Metanephros (tissue), 2 donors: ENCODE measurements around the gene MAJIN. TPM values are rescaled to one million over a fixed set of nuclear protein-coding genes. Genes with fewer than 3 reads are reported as not detected.

Experiments
- small RNA-seq: library from RNA; depleted of rRNA; stranded (forward); fragments of <200 nt; gene quantifications from one replicate; pipeline ENCODE3, GENCODE V24; 2014; ENCODE audit warnings: low replicate concordance
- total RNA-seq: library from RNA; depleted of rRNA; stranded (reverse); fragments of >200 nt; gene quantifications from one replicate; pipeline ENCODE4 v1.2.3, GENCODE V29; 2014

MAJIN gene
- total RNA-seq, result 0.70 TPM

DNA sequence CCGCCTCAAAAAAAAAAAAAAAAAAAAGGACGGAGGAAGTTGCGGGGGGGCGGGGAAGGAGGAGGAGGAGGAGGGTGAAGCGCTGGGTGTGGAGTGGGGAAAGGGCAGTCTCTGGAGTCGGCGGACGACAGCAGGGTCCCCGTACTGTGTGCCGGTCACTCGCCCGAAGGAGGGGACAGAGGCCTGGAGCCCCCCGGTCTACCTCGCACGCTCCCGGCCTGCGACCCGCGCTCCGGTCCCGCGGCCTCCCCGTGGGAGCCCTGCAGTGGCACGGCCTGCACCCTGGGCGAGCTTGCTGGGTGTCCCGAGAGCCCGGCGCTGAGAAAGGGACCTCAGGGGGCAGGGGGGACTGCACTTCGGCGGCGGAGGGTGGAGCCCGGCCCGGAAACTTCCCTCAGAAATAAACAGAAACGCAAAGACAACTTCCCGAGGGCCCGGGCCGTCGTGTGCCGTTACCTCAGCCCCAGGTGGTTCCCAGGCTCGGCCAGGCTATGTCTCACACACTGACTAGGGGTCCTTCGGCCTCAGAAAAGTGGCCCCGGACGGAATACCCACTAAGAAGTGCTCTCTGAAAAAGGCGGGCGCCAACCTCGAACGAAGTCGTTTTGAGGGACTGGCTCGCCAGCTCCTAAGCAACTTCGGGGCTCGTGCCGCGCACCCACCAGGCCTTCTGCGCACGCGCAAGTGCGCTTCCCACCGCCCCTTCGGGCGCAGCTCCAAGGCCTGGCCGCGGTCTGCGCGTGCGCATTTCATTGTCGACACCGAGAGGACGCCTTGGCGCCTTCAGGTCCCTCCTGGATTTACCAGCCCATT is at the start of gene MAJIN:
Gene MAJIN, minus strand, starts transcription at position 688 of the 813 bp plus-strand sequence. CDS start 12,703 bp downstream, outside the sequence.

DNA sequence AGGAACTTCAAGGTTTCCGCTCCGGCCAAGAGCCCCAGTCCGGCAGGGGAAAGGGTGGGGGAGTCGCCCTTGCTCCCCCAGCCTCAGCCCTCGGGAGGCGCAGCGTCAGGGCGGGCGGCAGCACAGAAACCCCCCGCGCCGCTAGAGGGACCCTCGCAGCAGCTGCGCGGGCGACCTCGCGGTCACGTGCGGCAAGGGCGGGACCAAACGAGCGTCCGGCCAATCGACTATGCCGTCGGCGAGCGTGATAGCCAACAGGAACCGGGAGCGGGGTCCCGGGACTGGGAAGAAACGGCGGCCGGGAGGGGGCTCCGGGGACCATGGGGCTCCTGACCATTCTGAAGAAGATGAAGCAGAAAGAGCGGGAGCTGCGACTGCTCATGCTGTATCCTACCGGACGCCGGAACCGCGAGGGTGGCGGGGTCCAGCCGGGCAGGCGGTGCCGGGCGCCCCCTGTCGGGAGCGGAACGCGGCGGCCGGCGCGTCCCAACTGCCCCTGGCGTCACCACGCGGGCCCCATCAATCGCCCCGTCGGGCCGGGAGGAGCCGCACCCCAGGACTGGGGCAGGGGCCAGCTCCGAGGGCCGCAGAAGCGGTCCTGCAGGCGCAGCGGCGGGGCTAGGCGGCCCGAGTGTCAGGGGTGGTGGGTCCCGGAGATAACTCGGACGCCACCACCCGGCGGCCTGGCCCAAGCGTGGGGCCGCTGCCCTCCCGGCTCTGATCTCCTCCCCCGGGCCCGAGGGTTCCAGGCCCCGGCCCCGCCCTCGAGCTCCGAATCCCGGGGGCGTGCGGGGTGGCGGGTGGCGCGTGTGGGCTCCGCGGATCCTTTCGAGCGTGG is 42.2 kb upstream of the MAJIN start, which contains the start of gene ARL2:
Gene ARL2, plus strand, starts transcription at position 273 of the 838 bp plus-strand sequence. Its CDS starts 48 bp downstream, at position 321.

DNA sequence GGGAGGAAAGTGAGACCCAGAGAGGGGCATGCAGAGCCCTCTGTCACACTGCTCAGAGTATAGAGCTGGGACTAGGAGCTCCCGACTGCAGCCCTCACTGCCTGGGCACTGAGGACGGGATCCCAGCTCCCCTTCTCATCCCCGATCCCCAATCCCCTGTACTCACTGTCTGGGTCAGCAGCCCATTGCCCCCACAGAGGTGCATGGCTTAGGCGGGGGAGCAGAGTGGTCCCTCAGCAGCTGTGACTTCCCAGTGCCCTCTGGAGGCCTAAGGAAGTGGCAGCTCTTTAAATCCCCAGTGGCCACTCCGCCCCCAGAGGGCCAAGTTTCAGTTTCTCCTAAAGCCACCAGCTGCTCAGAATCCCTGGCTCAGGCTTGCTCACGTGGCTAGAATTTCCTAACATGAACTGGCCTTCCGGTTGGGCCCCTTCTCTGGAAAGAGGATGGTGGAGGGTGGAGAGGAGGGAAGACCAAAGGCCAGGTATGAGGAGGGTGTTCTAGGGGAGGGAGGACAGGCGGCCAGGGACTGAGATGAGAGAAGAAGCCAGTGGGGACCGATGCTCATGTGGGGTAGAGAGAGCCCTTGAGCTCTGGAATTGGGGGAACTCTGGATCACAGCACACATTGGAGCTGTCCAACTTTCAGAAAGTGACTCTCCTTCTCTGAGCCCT is 24.9 kb upstream of the MAJIN start, which contains the start of gene BATF2:
Gene BATF2, minus strand, starts transcription at position 262 of the 671 bp plus-strand sequence. Its CDS starts 57 bp downstream, at position 205.

GRCh38 chr11:64935359-64936081 is 36.4 kb downstream of the MAJIN start, which contains the start of gene GPHA2:
TSS of gene GPHA2 (minus strand) at chr11:64935893. CDS start at chr11:64935460, 433 bp downstream.

DNA sequence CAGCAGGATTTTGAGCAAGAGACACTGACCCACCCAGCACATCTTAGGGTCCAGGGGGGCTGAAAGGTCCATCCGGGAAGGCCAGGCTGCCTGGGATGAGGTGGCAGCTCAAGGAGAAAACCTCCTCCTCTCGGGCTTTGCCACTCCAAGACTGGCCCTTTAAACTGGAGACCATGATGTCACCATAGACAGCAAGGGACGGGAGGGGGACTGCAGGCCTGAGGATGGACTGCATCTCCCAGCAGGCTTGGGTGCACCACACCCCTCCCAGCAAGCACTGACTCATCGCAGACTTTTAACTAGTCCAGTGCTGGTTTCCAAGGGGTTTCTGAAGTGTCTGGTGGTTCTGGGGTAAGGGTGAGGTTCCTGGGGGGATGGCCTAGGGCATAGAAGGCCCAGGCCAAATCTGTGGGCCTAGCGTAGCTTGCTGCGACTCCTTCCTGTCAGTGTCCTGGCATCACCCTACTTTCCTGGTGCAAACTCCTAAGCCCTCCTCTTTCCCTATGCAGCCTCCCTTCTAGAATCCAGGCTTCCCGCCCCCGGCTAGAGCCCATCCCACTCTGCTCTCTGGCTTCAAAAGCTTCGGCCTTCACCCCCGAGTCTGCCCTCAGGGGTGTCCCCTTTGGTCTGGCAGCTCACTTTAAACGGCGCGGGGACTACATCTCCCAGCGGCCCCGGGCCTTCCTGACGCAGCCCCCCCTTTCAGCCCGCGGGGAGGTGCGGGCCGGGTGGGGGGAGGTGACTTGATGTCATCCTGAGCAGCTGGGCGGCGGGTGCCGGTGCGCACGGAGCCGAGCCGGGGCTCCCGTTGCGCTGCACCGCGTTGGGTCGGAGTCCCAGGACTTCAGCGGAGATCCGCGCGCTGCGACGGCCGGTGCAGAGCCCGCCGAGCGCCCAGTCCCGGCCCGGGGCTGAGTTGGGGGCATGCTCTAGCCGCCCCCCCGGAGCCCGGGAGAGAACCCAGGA is 47.7 kb downstream of the MAJIN start, which contains the start of gene PPP2R5B:
Gene PPP2R5B, plus strand, starts transcription at position 746 of the 966 bp plus-strand sequence. CDS start 1,046 bp downstream, outside the sequence.

GRCh38 chr11:64916775-64917662 is 54.9 kb downstream of the MAJIN start, which contains the start of gene ATG2A:
TSS of gene ATG2A (minus strand) at chr11:64917209. CDS start at chr11:64917135, 74 bp downstream.

Small RNA genes within 50 kb of the gene (small RNA-seq; reads per million reads assigned to genes)
- gene MIR6749 (not detected), gene MIR6750 (not detected), gene MIR6879 (not detected)

Other genes with a start within 250 kb of the MAJIN start
- gene NRXN2, start 248.9 kb downstream of the MAJIN start, total RNA-seq, result 33.2 TPM
- gene RASGRP2, start 228.0 kb downstream of the MAJIN start, total RNA-seq, result 14.9 TPM
- gene PYGM, start 212.1 kb downstream of the MAJIN start, total RNA-seq, result 136 TPM
- gene SF1, start 193.6 kb downstream of the MAJIN start, total RNA-seq, result 149 TPM
- 23.6 TPM for gene MAP4K2, start 168.9 kb downstream of the MAJIN start, total RNA-seq
- gene MEN1, start 161.6 kb downstream of the MAJIN start, total RNA-seq, result 31.8 TPM
- 8.7 TPM for gene CDC42BPG, start 127.5 kb downstream of the MAJIN start, total RNA-seq
- gene EHD1, start 93.5 kb downstream of the MAJIN start, total RNA-seq, result 62.8 TPM
- 31.4 TPM for gene ATG2A, start 54.9 kb downstream of the MAJIN start, total RNA-seq
- 14.4 TPM for gene PPP2R5B, start 47.4 kb downstream of the MAJIN start, total RNA-seq
- 1.3 TPM for gene GPHA2, start 36.2 kb downstream of the MAJIN start, total RNA-seq
- gene BATF2, start 24.9 kb upstream of the MAJIN start, total RNA-seq, result 2.4 TPM
- gene ARL2, start 42.1 kb upstream of the MAJIN start, total RNA-seq, result 91.7 TPM
- gene SNX15, start 55.3 kb upstream of the MAJIN start, total RNA-seq, result 21.5 TPM
- 7.8 TPM for gene SAC3D1, start 69.1 kb upstream of the MAJIN start, total RNA-seq
- 20.2 TPM for gene NAALADL1, start 86.4 kb upstream of the MAJIN start, total RNA-seq
- gene CDCA5, start 111.9 kb upstream of the MAJIN start, total RNA-seq, result 6.4 TPM
- gene ZFPL1, start 112.1 kb upstream of the MAJIN start, total RNA-seq, result 29.6 TPM
- 421 TPM for gene VPS51, start 124.1 kb upstream of the MAJIN start, total RNA-seq
- 65.0 TPM for gene TM7SF2, start 139.8 kb upstream of the MAJIN start, total RNA-seq
- gene ZNHIT2, start 145.6 kb upstream of the MAJIN start, total RNA-seq, result 8.0 TPM
- 650 TPM for gene FAU, start 150.0 kb upstream of the MAJIN start, total RNA-seq
- gene MRPL49, start 150.2 kb upstream of the MAJIN start, total RNA-seq, result 57.1 TPM
- gene SYVN1, start 162.4 kb upstream of the MAJIN start, total RNA-seq, result 22.3 TPM
- not detected for gene SPDYC, start 198.1 kb upstream of the MAJIN start, total RNA-seq
- 142 TPM for gene CAPN1, start 209.8 kb upstream of the MAJIN start, total RNA-seq